A172 (cell line): ENCODE results near the gene CNTN2. TPM values are rescaled to one million over a fixed set of nuclear protein-coding genes. Genes with fewer than 3 reads are reported as not detected.

Experiments
- DNase-seq: peaks from one replicate; pipeline ENCODE4 v3.0.0-alpha.2; 2015; ENCODE audit warnings: low spot score
- total RNA-seq: library from RNA; depleted of rRNA; stranded (reverse); fragments of >200 nt; shearing (Covaris generic); gene quantifications from 2 replicates; pipeline ENCODE4 v1.2.3, GENCODE V29; 2014

Gene CNTN2
- total RNA-seq, 1 experiment from 2014 or later: 1.8 TPM

DNA sequence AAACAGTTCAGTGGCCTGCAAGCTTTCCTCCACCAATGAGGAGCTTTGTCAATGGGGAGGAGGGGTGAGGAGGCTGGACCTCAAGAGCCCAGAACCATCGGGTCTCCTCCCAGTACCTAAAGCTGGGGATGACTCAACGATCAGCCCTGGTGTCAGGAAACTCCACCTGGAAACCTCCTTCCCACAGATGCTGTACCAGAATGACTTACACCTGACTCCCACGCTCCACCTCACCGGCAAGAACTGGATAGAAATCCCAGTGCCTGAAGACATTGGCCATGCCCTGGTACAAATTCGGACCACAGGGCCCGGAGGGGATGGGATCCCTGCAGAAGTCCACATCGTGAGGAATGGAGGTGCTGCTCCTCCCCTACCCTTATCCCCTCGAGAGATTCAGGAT lies 29.9 kb downstream of the CNTN2 start:
- DNase-seq: no peak

- peak; percentile 66 for DNase-seq
Measured at GRCh38 chr1:205073511-205073910, 30.5 kb downstream of the CNTN2 start.

GRCh38 chr1:205074084-205074483 lies 31.1 kb downstream of the CNTN2 start:
- no peak for DNase-seq

DNA sequence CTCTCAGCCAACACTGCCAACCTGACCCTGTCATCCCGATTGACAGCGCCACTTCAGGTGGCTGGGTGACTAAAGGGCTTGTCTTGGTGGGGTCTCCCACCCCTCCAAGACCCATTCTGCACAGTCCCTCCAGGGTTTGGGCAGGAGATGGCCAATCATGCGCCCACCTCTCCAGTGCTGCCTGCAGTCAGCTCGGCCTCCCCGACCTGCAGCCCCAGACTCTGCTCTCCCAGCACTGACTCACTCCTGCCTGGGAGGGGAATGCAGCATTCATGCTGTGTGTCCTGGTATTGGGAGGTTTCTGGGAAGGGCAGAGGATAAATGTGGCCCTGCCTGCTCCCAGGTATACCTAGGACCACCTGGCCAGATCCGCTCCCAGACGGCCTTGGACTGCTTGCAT lies 31.5 kb downstream of the CNTN2 start:
- no peak for DNase-seq

- no peak for DNase-seq
Measured at GRCh38 chr1:205075642-205076155, 32.7 kb downstream of the CNTN2 start.

DNA sequence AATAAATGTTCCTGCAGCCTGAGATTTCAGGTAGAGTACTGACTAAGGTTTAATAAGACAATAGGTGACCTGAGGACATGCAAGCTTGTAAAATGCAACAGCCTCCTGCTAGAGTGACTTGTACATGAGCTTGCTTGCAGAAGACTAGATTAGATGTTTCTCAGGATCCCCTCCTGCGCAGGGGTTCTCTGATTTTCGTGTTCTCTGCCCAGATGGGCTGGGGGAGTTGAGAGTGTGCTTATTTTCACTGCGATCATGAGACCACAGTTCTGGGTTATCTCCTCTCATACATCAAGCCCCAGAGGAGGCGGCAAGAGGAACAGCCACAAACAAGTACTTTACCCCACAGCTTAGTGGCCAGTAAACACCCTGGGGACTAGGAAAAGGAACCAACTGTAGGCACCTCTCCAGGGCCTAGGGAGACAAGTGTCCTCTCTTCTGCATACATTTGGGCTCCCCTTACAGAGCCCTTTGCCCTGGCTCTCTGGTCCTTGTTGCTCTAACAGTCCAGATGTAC lies 33.3 kb downstream of the CNTN2 start:
- no peak for DNase-seq

- DNase-seq: no peak
Measured at GRCh38 chr1:205077158-205077933, 34.3 kb downstream of the CNTN2 start.

GRCh38 chr1:205077934-205078311 lies 34.9 kb downstream of the CNTN2 start:
- DNase-seq: no peak

GRCh38 chr1:205082431-205082830 lies 39.4 kb downstream of the CNTN2 start:
- no peak for DNase-seq

DNA sequence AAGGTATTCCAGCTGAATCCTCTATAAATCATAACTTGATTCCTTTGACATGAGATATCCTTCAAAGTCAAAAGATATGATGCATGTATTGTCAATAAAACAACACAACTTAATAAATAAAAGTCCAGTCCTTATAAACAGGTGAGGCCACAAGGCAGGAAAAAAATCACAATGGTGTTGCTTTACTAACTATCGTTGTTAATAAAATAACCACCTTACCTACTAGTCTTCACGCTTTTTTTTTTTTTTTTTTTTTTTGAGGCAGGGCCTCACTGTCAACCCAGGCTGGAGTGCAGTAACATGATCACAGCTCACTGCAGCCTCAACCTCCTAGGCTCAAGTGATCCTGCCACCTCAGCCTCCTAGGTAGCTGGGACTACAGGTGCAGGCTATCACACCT lies 41.3 kb downstream of the CNTN2 start, which contains the start of gene TMEM81:
TMEM81 (minus strand) TSS at position 101 of the 400 bp plus-strand sequence. CDS start 140 bp downstream, outside the sequence.
- no peak for DNase-seq

DNA sequence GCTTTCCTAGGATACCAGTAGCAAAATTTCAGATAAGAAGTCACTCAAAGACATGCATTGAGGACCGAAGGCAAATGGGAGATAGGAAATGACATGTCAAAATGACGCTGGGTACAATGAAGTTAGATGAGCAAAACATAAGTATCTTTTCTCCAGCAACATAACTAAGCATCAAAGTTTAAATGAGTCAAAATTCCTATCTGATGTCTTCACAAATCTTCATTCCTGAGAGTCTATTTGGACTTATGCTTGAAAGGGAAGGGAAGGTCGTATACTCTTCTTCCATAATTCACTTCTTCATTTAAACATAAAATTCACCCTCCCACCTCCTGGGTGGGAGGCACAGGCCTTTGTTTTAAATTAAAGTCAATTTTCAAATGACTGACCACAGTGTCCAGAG lies 45.3 kb downstream of the CNTN2 start:
- no peak for DNase-seq

- DNase-seq: no peak
Measured at GRCh38 chr1:205091043-205091740, 48.2 kb downstream of the CNTN2 start.

GRCh38 chr1:205095422-205095821 lies 52.4 kb downstream of the CNTN2 start:
- DNase-seq: no peak

- no peak for DNase-seq
Measured at GRCh38 chr1:205098242-205098641, 55.2 kb downstream of the CNTN2 start.

GRCh38 chr1:205102404-205102803 lies 59.4 kb downstream of the CNTN2 start:
- DNase-seq: no peak

- no peak for DNase-seq
Measured at GRCh38 chr1:205107327-205107726, 64.3 kb downstream of the CNTN2 start.

DNA sequence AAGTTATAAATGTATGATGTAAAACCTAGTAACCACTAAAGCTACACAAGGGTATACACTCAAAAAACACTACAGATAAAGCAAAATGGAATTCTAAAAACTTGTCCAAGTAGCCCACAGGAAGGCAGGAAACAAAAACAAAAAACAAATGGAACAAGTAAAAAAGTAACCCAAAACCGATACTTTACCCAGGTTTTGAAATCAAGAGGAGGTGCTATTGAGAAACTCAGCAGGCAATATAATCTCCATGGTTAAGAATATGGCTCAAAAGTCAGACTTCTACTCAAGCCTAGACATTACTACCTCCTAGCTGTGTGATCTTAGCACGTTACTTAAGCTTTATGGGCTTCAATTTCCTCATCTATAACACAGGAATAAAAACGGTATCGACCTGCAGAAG lies 65.5 kb downstream of the CNTN2 start:
- DNase-seq: no peak

DNA sequence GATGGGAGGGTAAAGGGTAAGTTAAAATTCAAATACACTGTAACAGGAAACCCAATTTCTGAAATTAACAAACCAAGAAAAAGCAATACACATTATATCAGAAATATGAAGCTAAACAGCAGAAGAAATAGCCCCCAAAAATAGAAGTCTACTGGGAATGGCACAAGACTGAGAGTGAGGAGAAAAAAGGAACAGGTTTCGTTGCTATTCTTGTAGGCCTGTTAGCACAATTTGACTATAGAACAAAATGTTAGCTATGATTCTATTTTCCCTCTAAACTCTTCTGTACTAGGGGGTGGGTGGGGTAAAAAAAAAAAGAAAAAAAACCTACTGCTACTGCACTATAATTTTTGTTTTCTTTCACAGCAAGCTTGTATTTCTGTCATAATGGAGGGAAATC lies 66.3 kb downstream of the CNTN2 start:
- no peak for DNase-seq

DNA sequence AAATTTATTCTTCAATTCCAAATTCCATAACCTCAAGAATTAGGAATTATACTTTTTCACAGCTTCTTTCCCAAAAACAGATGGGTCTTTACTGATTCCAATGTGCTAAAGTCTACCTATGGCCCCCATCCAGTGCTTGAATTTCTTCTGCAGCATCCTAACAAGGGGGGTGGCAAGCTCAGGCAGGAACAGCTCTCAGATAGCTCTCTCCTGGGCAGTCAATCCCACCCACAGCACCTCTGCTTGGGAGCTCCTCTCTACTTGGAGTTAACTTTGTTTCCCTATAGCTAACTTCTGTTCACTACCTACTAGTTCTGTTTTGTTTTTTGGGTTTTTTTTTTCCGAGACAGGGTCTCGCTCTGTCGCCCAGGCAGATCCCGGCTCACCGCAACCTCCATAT lies 66.7 kb downstream of the CNTN2 start:
- DNase-seq: no peak

DNA sequence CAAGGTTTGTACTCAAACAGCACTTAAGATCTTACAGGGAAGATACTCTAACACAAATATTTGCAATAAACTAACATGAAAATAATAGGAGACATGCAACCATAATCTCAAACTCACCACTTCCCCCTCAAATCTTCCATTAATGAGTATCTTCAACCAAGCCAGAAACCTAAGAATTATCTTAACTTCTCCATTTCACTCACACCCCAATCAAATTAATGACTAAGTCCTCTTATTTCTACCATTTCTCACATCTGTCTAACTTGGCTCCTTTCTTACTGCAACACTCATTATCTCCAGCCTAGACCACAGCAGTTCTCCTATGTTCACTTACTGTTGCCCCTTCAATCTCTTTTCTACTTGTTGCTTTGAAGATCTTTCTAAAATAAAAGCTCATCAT lies 68.3 kb downstream of the CNTN2 start:
- DNase-seq: no peak

DNA sequence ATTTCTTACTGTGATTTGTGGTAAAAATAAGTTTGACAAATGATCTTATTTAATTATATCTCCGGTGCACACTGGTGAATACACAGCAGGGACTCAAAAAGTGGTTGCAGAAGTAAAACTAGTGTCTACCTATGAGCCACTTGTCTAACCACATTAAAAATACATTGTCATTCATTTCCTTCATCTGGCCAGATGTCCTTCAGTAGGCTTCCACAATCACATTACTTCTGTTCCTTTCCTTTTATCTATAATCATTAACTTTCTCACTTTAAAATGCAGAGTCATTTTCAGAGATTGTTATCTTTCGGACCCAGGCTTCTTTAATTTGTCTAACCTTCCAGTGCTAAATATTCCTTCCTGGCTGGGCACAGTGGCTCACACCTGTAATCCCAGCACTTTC lies 75.7 kb downstream of the CNTN2 start:
- DNase-seq: no peak

DNA sequence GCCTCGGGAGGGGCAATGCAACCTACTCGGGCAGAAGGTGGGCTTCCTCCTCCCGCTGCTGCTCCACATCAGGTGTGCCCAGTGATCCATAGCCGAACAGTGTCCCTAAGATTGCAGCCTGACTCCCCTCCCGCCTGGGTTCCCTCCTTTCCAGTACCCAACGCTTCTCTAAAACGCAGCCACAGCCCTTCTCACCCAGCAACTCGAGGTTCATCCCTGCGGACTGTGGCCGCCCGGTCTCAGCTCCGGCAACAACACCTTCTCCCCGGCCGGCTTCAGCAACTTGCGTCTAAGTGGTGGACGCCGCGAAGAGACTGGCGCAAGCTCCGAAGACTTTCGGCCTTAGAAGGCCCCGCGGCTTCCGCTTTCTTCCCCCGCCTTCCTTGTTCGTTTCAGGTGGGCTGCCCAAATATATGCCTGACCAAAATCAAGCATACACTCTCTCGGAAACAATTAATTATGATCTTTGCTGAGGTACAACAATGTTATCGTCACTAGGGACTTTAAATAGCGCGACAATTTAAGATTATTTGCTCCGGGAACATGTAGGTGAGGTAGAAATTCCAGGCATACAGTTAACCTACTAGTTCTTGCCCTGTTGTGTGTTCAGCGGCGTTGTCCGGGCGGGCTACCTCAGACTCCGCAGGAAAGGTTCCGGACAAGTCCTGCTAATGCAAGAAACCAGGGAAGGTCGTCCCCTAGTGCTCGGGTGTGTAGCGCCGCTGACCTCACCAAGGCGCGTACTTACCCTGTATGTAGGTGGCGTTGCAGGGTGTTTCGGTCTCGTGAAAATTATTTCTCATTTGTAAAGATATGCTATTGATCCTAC lies 78.9 kb downstream of the CNTN2 start, which contains the start of gene RBBP5:
RBBP5 (minus strand) TSS at position 319 of the 829 bp plus-strand sequence; CDS start at position 214, 105 bp downstream.
- DNase-seq: peak; percentile 97
